Activated naive CD8-positive, alpha-beta T cell (primary cell): Measurements from ENCODE around the gene TEKT4.
"Not testable (repeated sequence)": the region's sequence is repeated elsewhere in the genome, so short reads cannot be mapped to it uniquely, and the experiment has no call there.

ENCODE experiments used
- H3K27ac Mint-ChIP-seq: one replicate; pipeline ENCODE4 v1.8.0; 2021; ENCODE audit warnings: mixed read lengths
- H3K27me3 Mint-ChIP-seq: one replicate; pipeline ENCODE4 v1.8.0; 2021; ENCODE audit warnings: mixed read lengths
- H3K36me3 Mint-ChIP-seq: one replicate; pipeline ENCODE4 v1.8.0; 2021; ENCODE audit warnings: mixed read lengths
- H3K4me1 Mint-ChIP-seq: one replicate; pipeline ENCODE4 v1.8.0; 2021; ENCODE audit warnings: low read depth, mixed read lengths
- H3K4me3 Mint-ChIP-seq: one replicate; pipeline ENCODE4 v1.8.0; 2021; ENCODE audit warnings: mild to moderate bottlenecking, mixed read lengths
- H3K9me3 Mint-ChIP-seq: one replicate; pipeline ENCODE4 v1.8.0; 2021; ENCODE audit warnings: low read depth, mixed read lengths

Gene TEKT4

GRCh38 chr2:94923196-94923595 is 52.0 kb downstream of the TEKT4 start:
- Mint-ChIP-seq H3K27me3 (peaks cover 15% of the 10 kb centered on the region), H3K27ac (no peak overlapping the region), H3K9me3 (peaks cover 5% of the 10 kb centered on the region), H3K4me3 (no peak overlapping the region), H3K4me1 (no peaks in the 10 kb centered on the region), H3K36me3 (no peaks in the 10 kb centered on the region)

DNA sequence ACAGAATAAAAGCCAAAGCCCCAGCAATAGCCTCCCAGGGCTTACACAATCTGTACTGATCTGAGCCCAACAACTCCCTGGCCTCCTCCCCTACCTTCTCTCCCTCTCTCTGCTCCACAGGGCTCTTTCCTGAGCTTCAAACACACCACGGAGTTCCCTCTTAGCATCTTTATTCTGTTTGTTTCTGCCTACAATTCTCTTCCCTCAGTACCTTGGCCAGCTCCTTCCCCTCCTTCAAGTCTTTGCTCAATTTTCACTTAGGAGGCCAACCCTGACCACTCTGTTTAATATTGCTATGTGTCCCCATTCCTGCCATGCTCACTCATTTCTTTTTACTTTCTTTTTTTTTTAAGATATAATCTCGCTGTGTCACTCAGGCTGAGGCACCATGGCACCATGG is 53.8 kb downstream of the TEKT4 start:
- not testable (repeated sequence) for H3K9me3 Mint-ChIP-seq, H3K4me1 Mint-ChIP-seq, H3K36me3 Mint-ChIP-seq, H3K27ac Mint-ChIP-seq, H3K4me3 Mint-ChIP-seq
- H3K27me3 Mint-ChIP-seq: peaks cover 16% of the 10 kb centered on the region
